Measurements from ENCODE around the gene PRLH. TPM values are rescaled to one million over a fixed set of nuclear protein-coding genes. Genes with fewer than 3 reads are reported as not detected.

The PRLH gene
- total and polyA plus RNA-seq, 2 of the 13 experiments (the other 11 are each of a cell fraction or from before 2014, with no cell fraction given) = not detected

DNA sequence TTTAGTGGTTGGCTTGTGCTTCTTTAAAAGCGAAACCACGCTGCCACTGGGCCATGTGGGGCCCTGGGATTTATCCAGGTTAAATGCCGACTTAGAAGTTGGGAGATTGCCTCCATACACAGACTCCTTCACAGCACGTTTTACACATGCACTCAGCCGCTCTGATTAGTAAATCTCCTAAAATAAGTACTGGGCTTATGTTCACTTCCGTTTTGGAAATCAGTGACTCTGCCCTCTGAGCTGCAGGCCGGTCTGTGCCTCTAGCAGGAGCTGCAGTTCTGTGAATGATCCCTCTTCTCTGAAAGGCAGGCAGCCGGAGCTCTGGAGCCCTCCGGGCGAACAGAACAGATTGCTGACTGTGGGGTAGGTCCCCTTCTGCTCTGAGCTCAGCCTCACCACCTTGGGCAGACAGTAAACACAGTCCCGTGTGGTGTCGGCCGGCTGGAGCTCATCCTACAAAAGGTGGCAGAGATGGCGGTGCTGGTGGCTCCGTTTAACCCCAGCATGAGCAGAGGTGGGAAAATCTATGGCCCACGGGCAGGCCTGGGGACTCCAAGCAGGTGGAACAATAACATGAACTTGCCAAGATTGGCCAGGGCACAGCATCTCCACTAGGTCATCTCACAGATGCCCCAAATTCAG, 34.0 kb downstream of the PRLH start (continued):
- TF ChIP-seq, protein P1, sequence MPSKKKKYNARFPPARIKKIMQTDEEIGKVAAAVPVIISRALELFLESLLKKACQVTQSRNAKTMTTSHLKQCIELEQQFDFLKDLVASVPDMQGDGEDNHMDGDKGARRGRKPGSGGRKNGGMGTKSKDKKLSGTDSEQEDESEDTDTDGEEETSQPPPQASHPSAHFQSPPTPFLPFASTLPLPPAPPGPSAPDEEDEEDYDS (CRISPR knock-in tag; IDR thresholded peaks at IDR 0.05) = peak; percentile 65; the same call in 1 of the 2 replicates
- TF ChIP-seq ZNF816 (CRISPR knock-in tag; IDR thresholded peaks at IDR 0.05; ENCODE audit: borderline replicate concordance) (no peak), NCOR1 (IDR thresholded peaks at IDR 0.05; ENCODE audit: borderline replicate concordance, low read length) (no peak; the same call in 1 of the 2 replicates), ZNF562 (CRISPR knock-in tag; IDR thresholded peaks at IDR 0.05; ENCODE audit: borderline replicate concordance) (no peak), ETV5 (CRISPR knock-in tag; IDR thresholded peaks at IDR 0.05; ENCODE audit: borderline replicate concordance) (peak; percentile 94), ZNF101 (CRISPR knock-in tag; IDR thresholded peaks at IDR 0.05; ENCODE audit: borderline replicate concordance, low read depth) (no peak), NFKB2 (CRISPR knock-in tag; IDR thresholded peaks at IDR 0.05; ENCODE audit: borderline replicate concordance) (peak; percentile 76; the same call in 1 of the 2 replicates), PLRG1 (conservative IDR thresholded peaks at IDR 0.05) (no peak), HNF1A (IDR thresholded peaks at IDR 0.05; ENCODE audit: low read depth) (no peak), HNF1A (CRISPR knock-in tag; IDR thresholded peaks at IDR 0.05; ENCODE audit: borderline replicate concordance) (no peak; the same call in 1 of the 2 replicates), ZFP36 (IDR thresholded peaks at IDR 0.05; ENCODE audit: borderline replicate concordance, low read depth, low read length, partially characterized antibody) (no peak), CENPT (CRISPR knock-in tag; IDR thresholded peaks at IDR 0.05; ENCODE audit: low read depth) (no peak), ZFP82 (CRISPR knock-in tag; IDR thresholded peaks at IDR 0.05; ENCODE audit: borderline replicate concordance) (no peak), ZSCAN31 (CRISPR knock-in tag; IDR thresholded peaks at IDR 0.05; ENCODE audit: low read depth) (peak; percentile 26; the same call in 1 of the 2 replicates), ZNF720 (CRISPR knock-in tag; IDR thresholded peaks at IDR 0.05) (no peak)
- TF ChIP-seq, protein P2, sequence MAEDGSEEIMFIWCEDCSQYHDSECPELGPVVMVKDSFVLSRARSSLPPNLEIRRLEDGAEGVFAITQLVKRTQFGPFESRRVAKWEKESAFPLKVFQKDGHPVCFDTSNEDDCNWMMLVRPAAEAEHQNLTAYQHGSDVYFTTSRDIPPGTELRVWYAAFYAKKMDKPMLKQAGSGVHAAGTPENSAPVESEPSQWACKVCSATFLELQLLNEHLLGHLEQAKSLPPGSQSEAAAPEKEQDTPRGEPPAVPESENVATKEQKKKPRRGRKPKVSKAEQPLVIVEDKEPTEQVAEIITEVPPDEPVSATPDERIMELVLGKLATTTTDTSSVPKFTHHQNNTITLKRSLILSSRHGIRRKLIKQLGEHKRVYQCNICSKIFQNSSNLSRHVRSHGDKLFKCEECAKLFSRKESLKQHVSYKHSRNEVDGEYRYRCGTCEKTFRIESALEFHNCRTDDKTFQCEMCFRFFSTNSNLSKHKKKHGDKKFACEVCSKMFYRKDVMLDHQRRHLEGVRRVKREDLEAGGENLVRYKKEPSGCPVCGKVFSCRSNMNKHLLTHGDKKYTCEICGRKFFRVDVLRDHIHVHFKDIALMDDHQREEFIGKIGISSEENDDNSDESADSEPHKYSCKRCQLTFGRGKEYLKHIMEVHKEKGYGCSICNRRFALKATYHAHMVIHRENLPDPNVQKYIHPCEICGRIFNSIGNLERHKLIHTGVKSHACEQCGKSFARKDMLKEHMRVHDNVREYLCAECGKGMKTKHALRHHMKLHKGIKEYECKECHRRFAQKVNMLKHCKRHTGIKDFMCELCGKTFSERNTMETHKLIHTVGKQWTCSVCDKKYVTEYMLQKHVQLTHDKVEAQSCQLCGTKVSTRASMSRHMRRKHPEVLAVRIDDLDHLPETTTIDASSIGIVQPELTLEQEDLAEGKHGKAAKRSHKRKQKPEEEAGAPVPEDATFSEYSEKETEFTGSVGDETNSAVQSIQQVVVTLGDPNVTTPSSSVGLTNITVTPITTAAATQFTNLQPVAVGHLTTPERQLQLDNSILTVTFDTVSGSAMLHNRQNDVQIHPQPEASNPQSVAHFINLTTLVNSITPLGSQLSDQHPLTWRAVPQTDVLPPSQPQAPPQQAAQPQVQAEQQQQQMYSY (CRISPR knock-in tag; IDR thresholded peaks at IDR 0.05) = 0 out of 2 replicates have a peak, but pooled peaks have one; percentile 42
- TF ChIP-seq, protein P3, sequence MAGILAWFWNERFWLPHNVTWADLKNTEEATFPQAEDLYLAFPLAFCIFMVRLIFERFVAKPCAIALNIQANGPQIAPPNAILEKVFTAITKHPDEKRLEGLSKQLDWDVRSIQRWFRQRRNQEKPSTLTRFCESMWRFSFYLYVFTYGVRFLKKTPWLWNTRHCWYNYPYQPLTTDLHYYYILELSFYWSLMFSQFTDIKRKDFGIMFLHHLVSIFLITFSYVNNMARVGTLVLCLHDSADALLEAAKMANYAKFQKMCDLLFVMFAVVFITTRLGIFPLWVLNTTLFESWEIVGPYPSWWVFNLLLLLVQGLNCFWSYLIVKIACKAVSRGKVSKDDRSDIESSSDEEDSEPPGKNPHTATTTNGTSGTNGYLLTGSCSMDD (CRISPR knock-in tag; IDR thresholded peaks at IDR 0.05) = no peak
